Epidermal melanocyte (primary cell): ENCODE results near the gene HDAC4.

Experiments
- DNase-seq: peaks from one replicate; pipeline ENCODE4 v3.0.0; 2011; ENCODE audit warnings: low spot score; ENCODE audit not compliant: insufficient read length

Gene HDAC4

DNA sequence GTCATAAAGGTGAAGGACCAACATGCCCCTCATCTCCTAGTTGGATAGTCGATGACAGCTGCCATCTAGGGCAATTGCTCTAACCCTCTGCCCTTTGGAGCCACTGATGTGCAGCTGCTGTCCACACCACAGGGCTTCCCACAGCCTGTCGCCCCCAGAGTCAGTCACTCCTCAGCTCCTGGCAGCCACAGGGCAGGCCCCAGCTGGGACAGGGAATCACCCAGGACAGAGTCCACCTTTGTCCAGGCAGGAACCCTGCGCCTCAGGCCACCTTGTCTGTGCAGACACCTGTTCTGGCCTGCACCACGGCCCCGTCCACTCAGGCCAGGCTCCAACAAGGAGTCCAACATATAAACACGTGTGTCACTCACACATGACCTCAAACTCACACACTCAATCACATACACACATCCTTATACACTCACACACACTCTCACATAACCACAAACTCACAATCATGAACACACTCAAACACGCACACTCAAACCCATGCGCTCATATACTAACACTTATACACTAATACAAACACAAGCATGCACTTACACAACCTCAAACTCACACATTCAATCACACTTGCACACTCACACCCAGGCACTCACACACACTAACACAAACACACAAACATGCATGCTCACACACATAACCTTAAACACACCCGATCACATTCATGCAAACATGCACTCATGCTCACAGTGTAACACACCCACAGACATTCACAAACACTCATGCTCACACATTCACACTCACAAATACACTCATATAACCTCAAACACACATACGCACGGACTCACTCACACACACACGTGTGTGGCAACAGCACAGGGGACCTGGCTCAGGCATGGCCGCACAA lies 29.7 kb downstream of the HDAC4 start:
- DNase-seq = no peak

DNA sequence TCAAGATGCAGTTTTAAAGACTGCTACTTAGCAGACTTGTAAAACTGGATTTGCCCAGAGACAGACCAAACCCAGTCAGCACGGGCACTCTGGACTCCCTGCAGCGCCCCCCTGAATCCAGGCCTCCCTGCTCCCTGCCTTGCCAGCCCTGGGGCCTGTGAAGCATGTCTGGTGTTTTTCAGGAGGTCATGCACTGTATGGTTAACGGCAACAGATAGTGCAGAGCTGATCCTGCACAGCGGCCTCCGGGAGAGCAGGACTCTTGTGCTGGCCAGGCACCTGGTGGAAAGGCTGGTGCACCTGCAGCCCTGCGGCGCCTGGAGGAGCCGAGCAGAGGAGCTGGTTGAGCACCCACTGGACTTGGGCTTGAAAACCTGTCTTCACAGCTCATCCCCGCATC lies 30.4 kb downstream of the HDAC4 start:
- DNase-seq = no peak

DNA sequence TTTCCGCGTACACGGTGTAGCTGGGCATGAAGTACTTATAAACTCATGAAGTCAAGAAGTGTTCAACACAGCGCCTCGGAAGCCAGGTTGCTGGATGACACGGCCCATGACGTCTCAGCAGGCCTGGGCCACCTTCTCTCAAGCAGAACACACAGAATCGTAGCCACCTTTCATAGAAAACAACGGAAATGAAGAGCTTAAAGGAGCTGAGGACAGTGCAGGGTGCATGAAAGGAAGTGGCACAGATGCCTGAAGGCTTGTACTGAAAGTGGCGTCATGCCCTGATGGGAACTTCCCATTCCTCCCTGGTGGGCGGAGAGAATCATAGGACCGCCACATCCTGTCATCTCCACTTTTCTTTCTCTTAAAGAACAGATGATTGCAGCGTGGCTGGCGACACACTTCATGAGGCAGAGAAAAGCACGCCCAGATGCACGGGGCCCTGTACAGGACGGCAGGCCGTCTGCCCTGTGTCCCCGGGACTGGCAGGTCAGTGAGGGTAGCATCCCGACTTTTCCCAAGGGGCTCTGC lies 31.1 kb downstream of the HDAC4 start:
- peak; percentile 97 for DNase-seq

DNA sequence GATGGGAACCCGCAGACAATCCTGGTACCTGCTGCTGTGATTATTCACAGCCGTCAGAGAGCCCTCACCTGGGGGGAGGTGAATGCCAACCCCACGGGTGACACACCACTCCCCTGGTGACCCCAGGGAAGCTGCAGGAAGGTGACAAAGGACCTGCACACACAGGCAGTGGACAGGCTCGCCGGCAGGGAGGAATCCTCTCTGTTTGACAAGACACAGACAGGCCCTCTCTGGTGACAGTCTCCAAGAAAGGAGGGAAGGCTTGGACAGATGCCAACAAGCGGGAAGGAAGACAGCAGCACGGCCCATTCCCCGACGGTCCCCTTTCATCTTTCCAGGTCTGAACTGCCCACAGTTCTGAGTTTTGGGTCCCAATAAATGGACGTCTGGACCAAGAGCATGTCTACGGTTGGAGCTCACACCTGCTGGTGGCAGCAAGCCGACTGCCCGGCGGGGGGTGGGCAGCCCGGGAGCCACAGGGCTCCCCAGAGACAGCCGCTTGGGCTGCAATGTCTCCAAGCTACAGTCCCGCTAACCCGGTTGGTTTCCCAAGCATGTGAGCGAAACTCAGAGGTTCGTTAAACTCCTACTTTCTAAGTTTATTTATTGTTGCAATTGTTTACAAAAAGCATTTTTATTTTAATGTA lies 31.8 kb downstream of the HDAC4 start:
- DNase-seq = no peak

DNA sequence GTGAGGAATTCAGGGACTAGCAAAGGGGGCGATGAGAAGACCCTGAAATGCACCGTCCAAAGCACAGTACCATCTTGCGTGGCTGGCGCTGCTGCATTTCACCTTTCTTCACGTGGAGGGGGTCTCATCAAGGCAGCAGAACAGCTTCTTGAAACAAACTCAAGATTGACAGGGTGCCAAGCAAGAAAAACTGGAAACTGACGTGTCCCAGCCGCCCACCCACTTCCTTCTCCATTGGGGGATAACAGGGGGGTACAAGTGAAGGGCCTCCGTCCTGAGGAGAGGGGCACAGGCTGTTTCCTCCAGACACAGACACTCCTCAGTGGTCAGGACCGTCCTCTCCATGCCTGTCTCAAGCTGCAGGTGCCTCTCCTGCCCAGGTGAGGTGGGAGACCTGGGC lies 32.5 kb downstream of the HDAC4 start:
- DNase-seq = no peak

DNA sequence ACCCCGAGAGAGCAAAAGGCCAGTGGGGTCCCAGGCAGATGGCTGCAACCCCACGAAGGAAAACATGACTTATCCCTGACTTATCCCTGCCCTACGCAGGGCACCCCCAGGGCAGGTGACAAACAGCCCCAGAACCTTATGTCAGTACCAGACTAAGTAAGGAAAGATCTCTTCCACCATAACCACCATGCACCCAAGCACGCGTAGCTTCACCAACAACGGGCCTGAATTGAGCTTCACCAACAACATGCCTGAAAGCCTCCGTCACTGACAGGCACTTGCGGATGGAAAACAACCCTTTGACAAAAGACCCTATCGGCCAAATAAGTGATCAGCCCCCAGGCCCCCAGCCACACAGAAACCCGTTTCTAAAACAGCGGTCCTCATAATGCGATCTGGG lies 34.1 kb downstream of the HDAC4 start:
- DNase-seq = no peak

DNA sequence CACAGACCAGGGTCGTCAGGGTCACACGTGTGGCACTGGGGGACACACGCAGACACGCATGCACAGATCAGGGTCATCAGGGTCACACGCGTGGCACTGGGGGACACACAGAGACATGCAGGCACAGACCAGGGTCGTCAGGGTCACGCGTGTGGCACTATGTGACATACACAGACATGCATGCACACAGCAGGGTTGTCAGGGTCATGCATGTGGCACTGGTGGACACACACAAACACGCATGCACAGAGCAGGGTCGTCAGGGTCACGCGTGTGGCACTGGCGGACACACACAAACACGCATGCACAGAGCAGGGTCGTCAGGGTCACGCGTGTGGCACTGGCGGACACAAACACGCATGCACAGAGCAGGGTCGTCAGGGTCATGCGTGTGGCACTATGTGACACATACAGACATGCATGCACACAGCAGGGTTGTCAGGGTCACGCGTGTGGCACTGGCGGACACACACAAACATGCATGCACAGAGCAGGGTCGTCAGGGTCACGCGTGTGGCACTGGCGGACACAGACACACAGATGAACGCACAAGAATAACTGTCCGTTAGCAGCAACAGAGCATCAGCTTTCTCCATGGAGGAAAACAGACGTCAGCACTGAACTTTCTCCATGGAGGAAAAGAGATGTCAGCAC lies 34.9 kb downstream of the HDAC4 start:
- DNase-seq = no peak

DNA sequence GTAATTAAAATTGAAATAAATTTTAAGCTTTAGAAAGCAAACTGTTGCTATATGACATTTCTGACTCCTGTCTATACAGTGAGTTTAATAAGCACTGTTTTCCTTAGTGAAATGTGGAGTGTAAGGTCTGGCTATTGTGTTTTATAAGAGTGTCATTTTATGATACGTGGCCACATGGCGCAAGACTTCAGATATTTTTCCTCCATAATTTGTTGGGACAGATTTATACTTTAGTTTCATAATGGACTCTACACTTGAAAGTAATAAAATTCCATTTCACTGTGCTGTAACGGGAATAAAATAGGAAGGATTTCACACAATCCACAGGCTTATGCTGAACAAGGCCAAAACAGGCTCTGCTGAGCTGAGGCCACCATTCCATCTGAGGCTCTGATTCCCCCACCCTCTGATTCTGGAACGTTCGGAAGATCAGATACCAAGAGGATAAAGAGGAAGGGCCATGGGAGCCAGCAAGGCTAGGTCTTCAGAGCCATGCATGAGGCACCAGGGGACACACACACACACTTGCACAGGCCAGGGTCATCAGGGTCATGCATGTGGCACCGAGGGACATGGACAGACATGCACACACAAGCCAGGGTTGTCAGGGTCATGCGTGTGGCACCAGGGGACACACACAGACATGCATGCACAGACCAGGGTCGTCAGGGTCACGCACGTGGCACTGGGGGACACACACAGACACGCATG lies 35.6 kb downstream of the HDAC4 start:
- DNase-seq = no peak

DNA sequence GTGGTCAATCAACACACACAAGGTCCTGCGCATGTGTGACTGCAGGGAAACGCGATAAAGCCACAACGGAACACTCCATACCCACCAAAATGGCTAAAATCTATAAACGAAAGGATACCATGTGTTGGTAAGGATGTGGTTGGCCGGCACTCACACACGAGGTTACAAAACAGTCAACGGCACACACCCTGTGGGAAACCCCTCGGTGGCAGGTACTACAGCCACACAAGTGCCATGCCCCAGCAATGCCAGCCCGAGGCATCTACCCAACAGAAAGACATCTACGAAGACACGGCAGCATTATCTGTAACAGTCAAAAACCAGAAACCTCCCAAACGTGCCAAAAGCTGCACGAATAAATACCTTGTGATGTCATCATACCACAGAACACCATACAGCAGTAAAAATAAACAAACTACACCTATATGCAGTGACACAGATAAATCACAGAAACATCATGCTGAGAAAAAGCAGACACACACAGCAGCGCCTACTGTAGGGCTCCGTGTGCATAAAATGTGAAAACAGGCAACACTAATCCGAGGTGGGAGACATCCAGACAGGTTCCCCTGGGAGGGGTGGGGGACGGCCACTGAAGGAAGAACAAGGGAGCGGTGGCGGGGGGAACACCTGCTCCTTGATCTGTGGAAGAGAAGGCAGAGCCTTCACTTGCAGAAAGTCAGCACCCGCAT lies 36.7 kb downstream of the HDAC4 start:
- DNase-seq = no peak

DNA sequence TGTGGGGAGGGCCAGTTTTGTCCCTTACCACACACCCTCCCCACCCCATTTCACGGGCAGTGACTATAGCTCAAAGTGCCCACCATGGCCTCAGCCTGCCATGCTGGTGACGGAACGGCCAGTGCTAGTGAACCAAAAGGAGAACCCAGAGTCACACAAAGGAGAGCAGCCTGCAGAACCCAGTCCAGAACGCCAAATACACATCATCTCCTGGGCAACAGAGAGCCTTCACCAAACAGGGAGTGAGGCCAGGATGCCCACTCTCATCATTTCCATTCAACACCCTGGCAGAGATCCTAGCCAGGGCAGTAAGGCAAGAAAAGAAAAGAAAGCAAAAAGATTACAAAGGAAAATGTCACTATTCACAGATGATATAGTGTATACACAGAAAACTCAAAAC lies 38.3 kb downstream of the HDAC4 start:
- no peak for DNase-seq

DNA sequence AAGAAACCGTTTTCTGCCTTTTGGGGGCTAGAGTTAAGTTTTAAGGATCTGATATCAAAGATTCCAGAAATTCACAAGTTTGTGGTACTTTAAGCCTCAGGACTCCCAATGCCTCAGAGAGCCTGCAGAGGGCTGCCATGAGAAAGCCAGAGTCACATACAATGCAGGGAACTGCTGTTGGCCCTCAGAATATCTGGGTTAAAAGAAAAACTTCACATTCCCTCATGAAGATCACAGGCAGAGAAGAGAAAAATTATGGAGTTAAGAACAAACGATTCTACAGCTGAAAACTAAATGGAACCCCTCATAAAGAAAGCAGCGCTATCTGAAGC lies 39.5 kb downstream of the HDAC4 start:
- DNase-seq = no peak

DNA sequence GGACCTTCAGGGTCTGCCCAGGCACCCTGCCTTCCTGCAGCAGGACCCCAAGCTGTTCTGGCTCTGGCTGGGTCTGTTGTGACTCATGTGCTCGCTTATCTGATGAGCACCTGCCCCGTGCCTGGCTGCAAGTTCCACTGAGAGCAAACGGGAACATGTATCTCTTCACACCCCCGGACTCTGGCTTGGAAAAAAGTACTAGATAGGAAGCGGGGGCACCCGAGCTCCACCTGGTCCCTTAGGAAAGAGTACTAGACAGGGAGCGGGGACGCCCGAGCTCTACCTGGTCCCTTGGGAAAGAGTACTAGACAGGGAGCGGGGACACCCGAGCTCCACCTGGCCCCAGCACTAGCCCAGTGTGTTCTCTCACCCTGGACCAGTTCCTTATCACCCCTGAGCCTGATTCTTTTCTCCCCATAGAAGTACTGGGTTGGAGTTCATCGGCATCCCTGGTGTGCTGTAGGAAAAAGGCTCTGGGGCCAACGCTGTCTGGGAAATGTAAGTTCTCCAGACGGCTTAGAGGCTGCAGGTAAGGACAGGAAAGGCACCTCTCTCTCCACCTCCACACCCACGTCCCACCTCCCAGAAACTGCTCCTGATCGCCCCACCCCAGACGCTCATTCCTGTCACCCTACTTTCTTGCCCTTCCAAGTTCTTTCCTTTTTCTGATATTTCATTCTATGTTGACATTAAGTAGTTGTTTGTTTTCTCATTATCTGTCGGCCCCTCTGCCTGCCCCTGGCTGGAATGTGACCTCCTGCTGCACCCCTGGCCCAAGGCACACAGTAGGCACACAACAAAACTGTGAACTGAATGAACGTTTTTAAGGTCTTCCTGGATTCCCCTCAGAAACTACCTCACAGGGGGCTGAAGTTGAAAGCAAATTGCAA lies 40.2 kb downstream of the HDAC4 start:
- no peak for DNase-seq

DNA sequence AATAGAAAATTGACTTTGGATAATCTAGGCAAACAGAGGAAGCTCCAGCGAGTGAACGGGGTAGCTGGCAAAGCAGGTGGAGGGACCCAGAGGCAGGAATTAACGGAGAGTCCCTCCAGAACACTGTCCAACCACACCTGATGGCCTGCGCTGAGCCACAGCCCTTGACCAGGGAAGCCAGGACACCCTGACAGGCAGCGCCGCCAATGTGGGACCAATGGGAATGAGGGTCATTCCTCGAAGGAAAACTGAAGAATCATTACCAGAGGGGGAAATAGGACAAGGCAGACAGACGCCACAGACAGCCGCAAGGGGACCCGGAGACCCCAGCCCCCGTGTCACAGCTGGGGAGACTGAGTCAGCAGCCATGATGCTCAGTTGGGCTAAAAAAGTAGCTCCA lies 40.8 kb downstream of the HDAC4 start:
- no peak for DNase-seq

DNA sequence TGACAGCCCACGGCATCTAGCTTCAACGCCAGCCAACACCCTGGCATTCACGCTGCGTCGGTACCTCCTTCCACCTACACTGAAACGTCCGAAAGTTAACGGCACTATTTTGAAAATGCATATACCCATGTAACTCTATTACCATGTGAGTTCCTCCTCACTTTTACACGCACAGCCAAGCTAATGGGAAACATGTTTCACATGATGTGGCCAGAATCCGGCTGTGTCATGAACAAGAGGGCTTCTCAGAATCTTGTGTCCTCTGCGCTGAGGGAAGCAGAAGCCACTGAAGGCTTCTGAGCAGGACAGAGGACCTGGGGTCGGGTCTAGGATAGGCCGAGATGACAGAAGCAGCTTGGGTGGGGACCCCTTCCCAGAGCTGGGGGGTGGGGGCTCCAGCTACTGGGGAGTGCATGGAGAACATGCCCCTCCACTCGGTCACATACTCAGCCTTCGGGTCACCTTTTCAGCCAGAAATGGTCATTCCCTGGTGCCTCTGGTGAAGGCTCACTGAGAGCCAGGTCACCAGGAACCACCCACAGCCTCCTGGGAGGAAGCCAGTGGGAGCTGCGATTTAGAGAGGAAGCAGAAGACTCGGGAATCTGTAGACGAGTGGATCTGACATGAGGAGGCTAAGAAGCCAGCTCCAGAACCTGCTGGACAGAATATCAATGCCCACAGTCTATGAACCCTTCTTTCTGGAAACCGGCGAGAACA lies 41.5 kb downstream of the HDAC4 start:
- no peak for DNase-seq

DNA sequence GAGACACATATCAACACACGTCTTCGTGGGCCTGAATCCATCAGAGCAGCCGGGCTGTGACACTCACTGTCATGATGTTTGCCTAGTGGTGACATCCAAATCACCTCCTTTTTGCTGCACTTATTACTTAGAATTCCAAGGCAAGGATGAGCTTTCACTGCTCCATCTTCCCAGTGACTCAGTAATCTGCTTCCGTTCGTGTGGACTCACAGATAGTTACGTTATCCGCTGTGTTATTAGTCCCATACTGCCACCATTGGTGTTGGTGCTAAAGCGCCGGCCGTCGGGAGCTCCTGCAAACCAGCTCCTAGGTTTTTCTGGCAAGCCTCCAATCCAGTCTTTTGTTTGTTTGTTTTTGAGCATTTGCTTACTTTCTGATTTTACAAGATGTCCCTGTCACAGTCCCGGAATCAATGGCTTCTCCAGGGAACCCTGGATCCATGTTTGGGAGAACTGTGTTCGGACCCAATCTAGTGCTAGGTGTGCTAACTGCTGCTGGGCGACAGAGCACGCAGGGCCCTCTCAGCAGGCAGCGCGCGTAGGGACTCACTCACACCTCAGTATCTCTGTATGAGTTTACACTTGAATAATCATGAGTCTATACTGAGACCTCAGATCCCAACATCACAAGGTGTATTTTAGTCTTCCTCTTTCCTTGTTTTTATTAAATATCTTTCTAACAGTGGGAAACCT lies 42.6 kb downstream of the HDAC4 start:
- DNase-seq = no peak

DNA sequence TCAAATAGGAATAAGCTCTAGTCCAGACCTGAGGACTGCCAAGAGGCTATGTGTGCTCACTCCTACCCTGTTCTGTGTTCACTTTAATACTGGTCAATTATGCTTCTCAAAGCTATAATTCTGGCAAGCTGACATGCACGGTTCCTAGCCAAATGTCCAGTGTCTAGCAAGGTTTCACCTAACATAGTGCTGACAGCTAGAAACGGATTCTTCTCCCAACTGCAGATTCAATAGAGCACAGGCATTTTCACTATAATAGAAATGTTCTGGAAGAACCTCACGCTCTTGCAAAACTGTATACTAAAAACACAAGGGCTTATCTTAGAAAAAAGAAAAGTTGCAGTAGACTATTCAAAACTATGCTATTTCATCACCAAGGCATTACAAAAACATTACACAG lies 45.1 kb downstream of the HDAC4 start:
- DNase-seq = no peak

DNA sequence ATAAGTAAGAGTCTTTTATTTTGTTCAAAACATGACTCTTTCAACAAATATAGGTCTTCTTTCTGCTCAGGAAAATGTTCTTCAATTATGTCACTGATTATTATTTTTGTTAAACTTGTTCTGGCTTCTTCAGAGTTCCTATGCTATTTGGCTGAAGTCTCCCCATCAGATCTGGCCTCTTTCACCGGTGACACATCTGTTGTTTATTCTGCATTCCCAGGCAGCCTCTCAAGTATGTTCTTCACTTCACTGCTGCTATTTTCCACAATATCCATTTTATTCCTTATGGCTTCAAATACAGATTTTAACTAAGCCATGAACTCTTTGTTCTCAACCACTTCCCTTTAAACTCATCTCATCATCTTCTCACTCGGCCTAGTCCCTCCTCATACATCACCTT lies 45.7 kb downstream of the HDAC4 start:
- no peak for DNase-seq

DNA sequence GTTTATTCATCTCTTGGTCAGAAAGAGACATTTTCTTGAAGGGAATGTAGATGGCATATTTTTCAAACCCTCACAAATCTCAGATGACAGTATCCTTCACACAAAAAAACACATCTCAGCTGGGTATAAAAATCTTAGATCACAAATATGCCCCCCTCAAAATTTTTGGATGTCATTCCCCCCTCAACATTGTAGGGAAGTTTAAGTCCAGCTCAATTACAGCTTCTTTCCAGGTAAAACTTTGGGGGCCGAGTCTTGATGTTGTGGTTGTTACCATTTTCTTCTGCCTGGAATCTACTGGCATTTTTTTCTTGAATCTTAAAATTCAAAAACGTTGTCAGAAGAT lies 46.1 kb downstream of the HDAC4 start:
- no peak for DNase-seq

DNA sequence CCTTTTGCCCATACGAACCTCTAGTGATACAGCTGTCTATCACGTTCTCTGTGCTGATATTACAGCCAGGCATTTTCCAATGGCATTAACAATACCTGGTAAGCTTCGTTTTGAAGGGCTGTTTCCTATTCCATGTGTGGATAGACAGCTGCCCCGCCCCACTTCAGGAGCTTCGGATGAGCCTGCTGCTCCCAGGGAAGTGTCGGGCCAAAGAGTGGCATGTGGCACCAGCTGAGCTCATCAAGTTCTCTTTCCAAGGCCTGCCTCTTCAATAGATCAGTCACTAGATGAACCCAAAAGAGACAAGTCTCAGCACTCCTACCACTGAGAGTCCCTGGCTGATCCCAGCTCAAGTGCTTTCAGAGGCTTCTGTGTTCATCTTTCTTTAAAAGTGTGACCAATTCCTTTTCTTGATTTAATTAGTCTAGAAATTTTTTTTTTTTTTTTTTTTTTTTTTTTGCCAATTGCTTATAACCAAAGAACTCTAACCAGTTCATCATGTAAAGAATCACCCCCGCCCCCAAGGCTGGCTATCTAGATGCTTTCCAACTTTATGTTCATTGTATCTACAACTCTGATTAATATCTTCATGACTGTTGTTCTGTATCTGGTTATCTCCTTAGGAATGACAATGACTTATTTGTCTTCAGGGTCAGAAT lies 46.6 kb downstream of the HDAC4 start:
- no peak for DNase-seq
